Activated T-helper 1 cell treated with anti-CD3 and anti-CD28 coated beads, Interleukin-12 subunit alpha, Interleukin-12 subunit beta, Interleukin-2, Interleukin-4 antibody, amounts not matched to agents 30 ng/mL and 10 ng/mL and 1 ng/mL, durations not matched to agents 14 hours and 24 hours and 36 hours (primary cell): ENCODE data around the gene C6orf118. TPM values are rescaled to one million over a fixed set of nuclear protein-coding genes. Genes with fewer than 3 reads are reported as not detected.

ENCODE experiments used
- DNase-seq: peaks from one replicate; pipeline ENCODE4 v3.0.0; 2021; ENCODE audit warnings: low spot score
- H3K27ac Mint-ChIP-seq: one replicate; pipeline ENCODE4 v1.8.0; 2021; ENCODE audit warnings: mild to moderate bottlenecking, mixed read lengths
- H3K27me3 Mint-ChIP-seq: one replicate; pipeline ENCODE4 v1.8.0; 2022; ENCODE audit warnings: mild to moderate bottlenecking, moderate library complexity, mixed read lengths; ENCODE audit not compliant: insufficient read depth
- H3K36me3 Mint-ChIP-seq: one replicate; pipeline ENCODE4 v1.8.0; 2021; ENCODE audit warnings: low read depth, mixed read lengths
- H3K4me1 Mint-ChIP-seq: one replicate; pipeline ENCODE4 v1.8.0; 2021; ENCODE audit warnings: low read depth, mixed read lengths
- H3K4me3 Mint-ChIP-seq: one replicate; pipeline ENCODE4 v1.8.0; 2021; ENCODE audit warnings: mild to moderate bottlenecking, moderate library complexity, mixed read lengths
- H3K9me3 Mint-ChIP-seq: one replicate; pipeline ENCODE4 v1.8.0; 2021; ENCODE audit warnings: mixed read lengths
- intact Hi-C: fragments of 100-400 bp; cut with micrococcal nuclease; formaldehyde crosslinking; loops from one replicate; pipeline ENCODE4 v1.15.1; 2024
- total RNA-seq: library from RNA; stranded (reverse); gene quantifications from 2 replicates; pipeline ENCODE4 v1.2.3, GENCODE V29; 2022

The C6orf118 gene
- total RNA-seq, 1 donor from 2014 or later = not detected

- intact Hi-C loops = no loop called here
- DNase-seq = no peak
- H3K4me3 Mint-ChIP-seq = no peak overlapping the region
- no peaks in the 10 kb centered on the region for H3K36me3 Mint-ChIP-seq
- no peak overlapping the region for H3K27ac Mint-ChIP-seq
- peaks cover 31% of the 10 kb centered on the region for H3K9me3 Mint-ChIP-seq
- H3K27me3 Mint-ChIP-seq = no peaks in the 10 kb centered on the region
- H3K4me1 Mint-ChIP-seq = no peaks in the 10 kb centered on the region
Observed at GRCh38 chr6:165231581-165232561, 77.5 kb downstream of the C6orf118 start.

GRCh38 chr6:165231177-165231576 lies 78.2 kb downstream of the C6orf118 start:
- Mint-ChIP-seq H3K4me1 (no peaks in the 10 kb centered on the region), H3K27me3 (no peaks in the 10 kb centered on the region), H3K27ac (no peak overlapping the region), H3K4me3 (no peak overlapping the region), H3K36me3 (no peaks in the 10 kb centered on the region), H3K9me3 (peaks cover 34% of the 10 kb centered on the region)
- intact Hi-C loops = no loop called here
- DNase-seq = no peak
